Tibial nerve (tissue), 4 donors: ENCODE measurements around the gene ERH.

Source experiments
- EP300 ChIP-seq, 2 donors: sonication (generic); formaldehyde crosslinking; IDR thresholded peaks; one replicate each; pipeline ENCODE4 v1.6.1; 2017; ENCODE audit warnings: antibody characterized with exemption in 2 of 2, mild to moderate bottlenecking in 1 of 2
- POLR2A ChIP-seq, 2 donors: fragments of 450-650 bp; IDR thresholded peaks; one replicate each; pipeline ENCODE4 v1.6.1; 2017; ENCODE audit warnings: antibody characterized with exemption in 2 of 2, mild to moderate bottlenecking in 2 of 2, moderate library complexity in 2 of 2
- TF ChIP-seq, protein P1 (sequence below), 5 experiments: fragments of 200-600 bp in 3 of 5; fragments of 450-650 bp in 2 of 5; sonication (generic) in 3 of 5; IDR thresholded peaks; one replicate each; pipeline ENCODE4 v1.5.1; 2016 to 2019; ENCODE audit warnings: antibody characterized with exemption in 5 of 5, mild to moderate bottlenecking in 3 of 5, moderate library complexity in 2 of 5

DNA sequence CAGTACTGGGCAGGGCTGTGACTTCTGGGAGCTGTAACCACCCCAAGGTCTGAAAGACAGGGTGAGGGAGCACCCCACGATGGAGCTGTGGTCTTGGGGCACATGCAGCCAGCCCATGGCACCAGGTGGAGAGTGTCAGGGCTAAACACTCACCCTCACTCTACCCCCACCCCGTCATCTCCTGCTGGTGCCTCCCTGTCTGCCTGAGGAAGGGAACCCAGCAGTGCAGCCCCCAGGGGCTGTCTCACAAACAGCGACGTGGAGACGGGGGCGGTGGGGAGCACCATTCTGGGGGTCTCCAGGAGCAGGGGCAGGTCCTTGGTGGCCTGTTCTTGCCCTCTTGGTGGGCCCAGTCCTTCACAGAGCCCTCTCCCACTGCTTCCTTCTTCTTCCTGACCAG lies 63.5 kb downstream of the ERH start:
- TF ChIP-seq POLR2A (IDR thresholded peaks at IDR 0.05) (no peak), EP300 (IDR thresholded peaks at IDR 0.05) (no peak)
- TF ChIP-seq, protein P1, sequence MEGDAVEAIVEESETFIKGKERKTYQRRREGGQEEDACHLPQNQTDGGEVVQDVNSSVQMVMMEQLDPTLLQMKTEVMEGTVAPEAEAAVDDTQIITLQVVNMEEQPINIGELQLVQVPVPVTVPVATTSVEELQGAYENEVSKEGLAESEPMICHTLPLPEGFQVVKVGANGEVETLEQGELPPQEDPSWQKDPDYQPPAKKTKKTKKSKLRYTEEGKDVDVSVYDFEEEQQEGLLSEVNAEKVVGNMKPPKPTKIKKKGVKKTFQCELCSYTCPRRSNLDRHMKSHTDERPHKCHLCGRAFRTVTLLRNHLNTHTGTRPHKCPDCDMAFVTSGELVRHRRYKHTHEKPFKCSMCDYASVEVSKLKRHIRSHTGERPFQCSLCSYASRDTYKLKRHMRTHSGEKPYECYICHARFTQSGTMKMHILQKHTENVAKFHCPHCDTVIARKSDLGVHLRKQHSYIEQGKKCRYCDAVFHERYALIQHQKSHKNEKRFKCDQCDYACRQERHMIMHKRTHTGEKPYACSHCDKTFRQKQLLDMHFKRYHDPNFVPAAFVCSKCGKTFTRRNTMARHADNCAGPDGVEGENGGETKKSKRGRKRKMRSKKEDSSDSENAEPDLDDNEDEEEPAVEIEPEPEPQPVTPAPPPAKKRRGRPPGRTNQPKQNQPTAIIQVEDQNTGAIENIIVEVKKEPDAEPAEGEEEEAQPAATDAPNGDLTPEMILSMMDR (IDR thresholded peaks at IDR 0.05) = no peak
